ENCODE results near the gene MYT1. TPM values are rescaled to one million over a fixed set of nuclear protein-coding genes. Genes with fewer than 3 reads are reported as not detected.

The MYT1 gene
- total and polyA plus RNA-seq, 2 of the 8 experiments (the other 6 are each of a cell fraction or from before 2014, with no cell fraction given) = 0.63 to 2.0 TPM

GRCh38 chr20:64116016-64116415 is 48.2 kb upstream of the MYT1 start (continued):
- TF ChIP-seq CHD7 (IDR thresholded peaks at IDR 0.05; ENCODE audit: insufficient replicate concordance, low read length) (no peak), TEAD4 (IDR thresholded peaks at IDR 0.05; ENCODE audit: low read depth, low read length) (no peak), SUZ12 (IDR thresholded peaks at IDR 0.05; ENCODE audit: low read length) (no peak), KDM4A (IDR thresholded peaks at IDR 0.05; ENCODE audit: low read depth, low read length, severe bottlenecking) (no peak), CHD1 (IDR thresholded peaks at IDR 0.05; ENCODE audit: low read depth, low read length) (no peak)

All from H1 (cell line).